GM18861 (cell line): ENCODE measurements around the gene ADPRHL1.
"Not testable (repeated sequence)": the region's sequence is repeated elsewhere in the genome, so short reads cannot be mapped to it uniquely, and the experiment has no call there.

ENCODE experiments used
- ATAC-seq: cut with Tn5 transposase; IDR thresholded peaks from one replicate; pipeline ENCODE4 v1.9.1; 2021; ENCODE audit not compliant: unreplicated experiment

The ADPRHL1 gene

DNA sequence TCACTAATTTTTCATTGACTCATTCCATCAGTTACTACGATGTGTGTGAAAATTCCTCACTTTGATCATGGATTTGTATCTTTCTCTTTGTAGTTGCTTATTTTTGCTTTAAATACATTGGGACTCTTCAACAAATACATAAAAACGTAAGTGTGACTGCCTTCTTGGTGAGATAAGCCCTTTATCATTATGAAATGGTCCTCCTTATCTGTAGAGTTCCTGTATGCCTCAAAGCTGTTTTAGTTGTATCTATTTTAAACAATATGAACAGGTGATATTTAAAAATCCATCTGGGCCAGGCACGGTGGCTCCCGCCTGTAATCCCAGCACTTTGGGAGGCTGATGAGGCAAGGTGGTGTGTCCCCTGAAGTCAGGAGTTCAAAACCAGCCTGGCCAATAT, 25.9 kb upstream of the ADPRHL1 start:
- ATAC-seq: no peak

DNA sequence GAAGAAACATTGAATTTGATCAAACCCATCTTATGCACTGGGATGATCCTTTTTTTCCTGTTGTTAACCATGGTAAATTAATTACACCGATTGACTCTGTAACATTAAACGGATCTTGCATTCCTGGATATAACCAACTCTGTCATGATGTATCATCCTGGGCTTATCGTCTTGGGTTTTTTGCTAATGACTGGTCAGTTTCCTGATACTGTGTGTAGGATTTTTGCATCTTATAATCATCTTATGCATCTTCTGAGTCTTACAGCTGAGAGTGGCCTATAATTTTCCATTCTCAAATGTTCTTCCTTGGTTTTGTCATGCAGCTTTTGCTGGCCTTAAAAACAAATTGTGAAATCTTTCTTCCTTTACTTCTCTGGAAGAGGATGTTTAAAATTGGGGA, 24.4 kb upstream of the ADPRHL1 start:
- no peak for ATAC-seq

DNA sequence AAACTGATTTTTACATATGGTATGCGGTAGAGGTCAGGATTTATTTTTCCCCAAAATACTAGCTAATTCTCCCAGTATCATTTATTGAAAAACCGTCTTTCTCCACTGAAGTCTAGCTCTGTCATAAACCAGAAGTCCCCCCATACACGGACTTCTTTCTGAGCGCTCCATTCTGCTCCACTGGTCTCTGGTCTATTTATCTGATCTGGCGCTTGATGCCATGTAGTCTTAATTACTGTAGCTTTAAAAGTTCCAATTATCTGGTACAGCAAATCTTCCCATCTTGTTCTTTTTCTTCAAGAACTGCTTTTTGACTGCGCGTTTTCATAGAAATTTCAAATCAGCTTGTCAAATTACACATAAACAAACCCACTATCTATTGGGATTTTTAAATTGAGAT, 23.5 kb upstream of the ADPRHL1 start:
- ATAC-seq: no peak

DNA sequence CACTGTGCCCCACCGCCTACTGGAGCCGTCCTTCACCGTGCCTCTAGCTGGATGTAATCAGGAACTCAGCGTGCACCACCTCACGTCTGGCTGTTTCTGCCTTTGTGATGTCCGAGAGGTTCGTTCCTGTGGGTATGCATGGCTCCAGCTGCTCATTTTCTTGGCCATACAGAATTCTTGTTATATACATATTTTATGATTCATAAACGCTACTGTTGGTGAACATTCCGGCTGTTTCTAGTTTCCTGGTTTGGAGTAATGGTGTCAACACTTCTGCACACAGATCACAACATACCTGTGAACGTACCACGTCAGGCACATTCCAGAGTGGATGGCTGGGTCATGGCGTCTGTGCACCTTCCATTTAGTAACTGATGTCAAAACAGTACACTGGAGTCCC, 22.6 kb upstream of the ADPRHL1 start:
- ATAC-seq: no peak

DNA sequence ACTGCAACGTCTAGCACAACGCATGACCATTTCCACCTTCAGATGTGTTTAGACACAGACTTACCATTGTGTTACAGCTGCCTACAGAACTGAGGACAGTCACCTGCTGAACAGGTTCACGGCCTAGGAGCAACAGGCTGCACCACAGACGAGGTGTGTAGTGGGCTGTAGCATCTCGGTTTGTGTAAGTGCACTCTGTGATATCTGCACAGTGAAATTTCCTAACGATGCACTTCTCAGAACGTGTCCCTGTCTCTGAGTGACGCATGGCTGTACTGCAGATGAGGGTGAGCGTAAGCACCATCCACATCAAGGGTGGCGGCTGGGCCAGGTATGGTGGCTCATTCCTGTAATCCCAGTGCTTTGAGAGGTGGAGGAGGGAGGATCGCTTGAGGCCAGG, 22.0 kb upstream of the ADPRHL1 start:
- no peak for ATAC-seq

DNA sequence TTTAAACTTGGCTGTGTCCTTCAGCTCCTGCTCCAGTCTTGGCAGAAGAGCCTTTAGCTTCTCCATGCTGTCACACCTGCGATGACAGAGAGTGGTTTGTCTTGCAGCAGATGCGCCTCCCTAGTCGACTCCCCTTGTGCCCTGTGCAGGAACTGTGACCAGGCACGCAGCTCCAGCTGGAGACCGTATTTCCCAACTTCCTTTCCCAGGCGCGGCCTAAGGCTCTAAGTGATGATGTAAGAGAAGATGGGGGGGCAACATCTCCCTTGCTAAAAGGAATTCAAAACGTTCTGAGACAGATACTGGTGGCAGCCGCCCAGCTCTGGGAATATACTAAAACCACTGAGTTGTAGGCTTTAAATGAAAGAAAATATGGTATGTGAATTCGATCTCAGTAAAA, 20.9 kb upstream of the ADPRHL1 start:
- no peak for ATAC-seq

DNA sequence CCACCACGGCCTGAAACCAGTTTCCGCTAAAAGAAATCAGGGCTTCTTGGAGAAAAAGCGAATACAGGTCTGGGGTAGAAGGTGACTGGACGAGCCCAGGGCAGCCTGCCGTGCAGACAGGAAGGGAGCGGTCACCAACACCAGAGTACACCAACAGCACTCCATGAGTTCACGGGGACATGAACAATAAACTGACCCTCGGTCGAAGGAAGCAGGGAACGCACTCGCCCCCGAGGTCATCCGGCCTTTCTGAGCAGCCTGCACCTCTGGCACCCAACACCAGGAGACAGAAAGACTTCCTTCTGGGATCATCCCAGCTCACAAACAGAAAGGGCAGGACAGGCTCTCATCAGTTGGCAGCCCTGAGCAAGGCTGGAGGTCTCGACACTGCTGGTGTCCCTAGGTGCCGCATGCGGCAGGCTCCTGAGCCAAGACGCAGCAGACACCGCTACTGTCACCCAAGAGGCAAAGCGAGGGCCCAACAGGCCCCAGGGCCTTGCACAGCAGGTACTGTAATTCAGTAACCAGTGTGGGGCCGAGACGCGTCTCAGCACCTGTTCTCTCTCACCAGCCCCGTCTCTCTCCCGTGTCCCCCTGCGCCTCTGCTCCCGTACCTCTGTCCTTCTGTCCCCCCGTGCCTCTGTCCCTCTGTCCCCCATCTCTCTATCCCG, 19.2 kb upstream of the ADPRHL1 start:
- ATAC-seq: no peak

DNA sequence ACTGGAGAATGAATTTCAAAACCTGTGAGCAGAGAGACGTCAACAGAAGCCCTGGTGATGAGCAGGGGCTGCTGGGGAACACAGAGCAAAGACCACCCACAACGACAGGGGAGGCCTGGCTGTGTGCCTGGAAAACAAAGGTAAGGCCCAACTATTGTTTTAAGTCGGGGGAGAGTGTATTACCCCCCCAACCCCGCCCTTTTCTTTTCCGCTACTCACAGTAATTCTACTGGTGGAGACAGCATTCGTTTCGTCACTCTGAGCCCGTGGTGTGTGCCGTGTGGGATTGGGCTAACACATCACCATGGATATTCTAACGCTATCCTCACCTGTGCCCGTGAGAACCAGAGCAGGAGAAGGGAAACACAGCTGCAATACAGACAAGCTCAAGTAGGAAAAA, 18.6 kb upstream of the ADPRHL1 start:
- ATAC-seq: no peak

DNA sequence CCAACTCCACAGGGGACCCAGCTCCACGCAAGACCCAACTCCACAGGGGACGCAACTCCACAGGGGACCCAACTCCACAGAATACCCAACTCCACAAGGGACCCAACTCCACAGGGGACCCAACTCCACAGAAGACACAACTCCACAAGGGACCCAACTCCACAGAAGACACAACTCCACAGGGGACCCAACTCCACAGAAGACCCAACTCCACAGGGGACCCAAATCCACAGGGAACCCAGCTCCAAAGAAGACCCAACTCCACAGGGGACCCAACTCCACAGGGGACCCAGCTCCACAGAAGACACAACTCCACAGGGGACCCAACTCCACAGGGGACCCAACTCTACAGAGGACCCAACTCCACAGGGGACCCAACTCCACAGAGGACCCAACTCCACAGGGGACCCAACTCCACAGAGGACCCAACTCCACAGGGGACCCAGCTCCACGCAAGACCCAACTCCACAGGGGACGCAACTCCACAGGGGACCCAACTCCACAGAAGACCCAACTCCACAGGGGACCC, 17.4 kb upstream of the ADPRHL1 start:
- ATAC-seq: not testable (repeated sequence)

DNA sequence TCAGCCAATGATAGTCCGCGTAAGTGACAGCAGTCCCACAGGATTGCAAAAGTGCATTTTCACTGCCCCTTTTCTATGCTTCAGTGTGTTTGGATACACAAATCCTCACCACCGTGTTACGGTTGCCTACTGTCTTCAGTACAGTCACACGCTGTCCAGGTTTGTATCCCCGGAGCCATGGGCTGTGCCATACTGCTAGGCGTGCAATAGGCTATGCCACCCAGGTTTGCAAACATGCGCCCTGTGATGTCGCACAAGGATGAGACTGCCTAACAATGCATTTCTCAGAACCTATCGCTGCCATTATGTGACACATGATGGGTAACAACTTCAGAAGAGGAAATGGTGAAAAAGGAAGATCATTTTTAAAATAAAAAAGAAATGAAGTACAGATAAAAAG, 16.8 kb upstream of the ADPRHL1 start:
- ATAC-seq: no peak

DNA sequence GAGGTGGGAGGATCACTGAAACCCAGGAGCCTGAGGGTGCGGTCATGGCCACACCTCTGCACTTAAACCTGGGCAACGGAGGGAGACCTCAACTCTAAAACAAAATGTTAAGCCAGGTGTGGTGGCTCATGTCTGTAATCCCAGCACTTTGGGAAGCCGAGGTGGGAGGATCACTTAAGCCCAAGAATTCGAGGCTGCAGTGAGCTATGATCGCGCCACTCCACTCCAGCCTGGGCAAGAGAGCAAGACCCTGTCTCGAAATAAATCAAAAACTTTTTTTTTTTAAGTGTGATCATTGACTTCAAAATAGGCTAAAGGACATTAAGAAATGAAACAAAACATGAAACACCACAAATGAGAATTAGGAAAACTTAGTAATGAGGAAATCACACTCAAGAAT, 16.3 kb upstream of the ADPRHL1 start:
- ATAC-seq: no peak

DNA sequence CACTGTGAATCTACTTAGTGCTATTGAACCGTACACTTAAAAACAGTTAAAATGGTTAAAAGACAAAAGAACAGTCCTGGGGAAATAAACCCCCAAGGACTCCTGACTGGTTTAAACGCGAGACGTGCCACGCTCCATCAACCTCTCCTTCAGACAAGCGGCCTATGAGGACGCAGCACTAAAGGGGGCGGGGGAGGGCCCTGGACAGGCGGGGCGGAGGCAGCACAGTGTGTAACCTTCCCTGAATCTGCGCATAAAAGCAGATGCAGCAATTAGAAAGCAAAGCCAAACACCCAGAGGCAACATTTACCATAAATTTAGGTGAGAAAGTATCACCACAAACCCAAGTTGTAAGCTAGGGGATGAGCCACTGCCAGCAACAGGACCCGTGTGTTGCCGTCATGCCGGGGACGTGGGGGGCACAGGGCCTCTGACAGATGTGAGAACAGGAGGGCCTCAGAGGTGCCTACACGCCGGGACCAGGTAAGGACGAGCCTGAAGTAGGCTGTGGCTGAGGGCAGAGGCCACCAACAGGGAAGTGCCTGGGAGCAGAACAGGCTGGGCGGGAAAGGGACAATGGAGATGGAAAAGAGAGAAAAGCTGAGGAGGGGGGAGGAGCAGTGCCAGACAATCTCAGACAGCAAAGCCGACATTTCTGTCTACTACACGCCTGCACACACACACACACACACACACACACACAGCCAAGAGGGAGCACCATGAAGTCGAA, 15.3 kb upstream of the ADPRHL1 start:
- no peak for ATAC-seq

DNA sequence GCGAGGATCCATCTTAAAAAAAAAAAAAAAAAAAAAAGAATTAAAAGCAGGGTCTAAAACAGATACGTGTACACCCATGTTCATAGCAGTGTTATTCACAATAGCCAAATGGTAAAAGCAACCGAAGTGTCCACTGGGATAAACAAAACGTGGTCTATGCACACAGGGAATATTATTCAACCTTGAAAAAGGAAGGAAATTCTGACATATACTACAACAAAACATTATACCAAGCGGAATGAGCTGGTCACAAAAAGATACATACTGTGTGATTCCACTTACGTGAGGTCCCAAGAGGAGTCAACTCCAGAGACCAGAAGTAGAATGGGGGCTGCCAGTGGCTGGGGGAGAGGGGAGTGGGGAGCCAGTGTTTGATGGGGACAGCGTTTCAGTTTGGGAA, 14.7 kb upstream of the ADPRHL1 start:
- no peak for ATAC-seq

DNA sequence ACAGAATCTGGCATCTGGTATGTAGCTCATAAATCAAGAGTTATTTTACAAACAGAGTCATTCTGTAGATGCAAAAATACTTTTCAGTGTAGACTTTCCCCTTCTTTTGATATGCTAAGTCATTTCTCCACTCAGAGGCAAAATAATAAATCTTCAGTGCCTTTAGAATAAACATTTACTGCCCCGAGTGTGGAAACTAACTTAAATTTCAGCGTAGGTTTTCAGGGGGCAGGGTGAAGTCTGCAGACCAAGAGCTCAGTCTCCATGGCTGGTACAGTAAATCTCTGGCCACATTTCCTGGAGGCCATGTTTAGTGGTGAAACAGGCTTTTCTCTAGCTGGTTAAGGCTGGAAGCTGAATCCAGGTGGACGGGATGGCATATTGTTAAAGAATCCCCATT, 13.1 kb upstream of the ADPRHL1 start:
- no peak for ATAC-seq

DNA sequence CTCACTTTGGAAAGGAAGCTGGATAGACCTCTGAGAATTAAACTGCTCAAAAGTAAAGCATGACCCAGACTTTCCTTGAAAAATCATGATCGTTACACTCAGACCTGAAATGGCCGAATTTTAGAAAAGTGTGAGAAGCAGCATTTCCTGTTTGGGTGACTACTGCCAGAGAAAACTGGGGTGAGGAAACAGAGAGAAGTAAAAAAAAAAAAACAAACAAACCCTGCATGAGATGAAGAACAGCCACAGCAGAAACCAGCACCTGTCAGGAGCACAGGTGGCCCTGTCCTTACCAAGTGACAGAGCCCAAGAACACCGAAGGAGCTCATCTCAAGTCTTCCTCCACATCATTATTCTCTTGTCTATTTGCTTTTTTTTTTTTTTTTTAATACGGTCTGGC, 12.0 kb upstream of the ADPRHL1 start:
- ATAC-seq: no peak

DNA sequence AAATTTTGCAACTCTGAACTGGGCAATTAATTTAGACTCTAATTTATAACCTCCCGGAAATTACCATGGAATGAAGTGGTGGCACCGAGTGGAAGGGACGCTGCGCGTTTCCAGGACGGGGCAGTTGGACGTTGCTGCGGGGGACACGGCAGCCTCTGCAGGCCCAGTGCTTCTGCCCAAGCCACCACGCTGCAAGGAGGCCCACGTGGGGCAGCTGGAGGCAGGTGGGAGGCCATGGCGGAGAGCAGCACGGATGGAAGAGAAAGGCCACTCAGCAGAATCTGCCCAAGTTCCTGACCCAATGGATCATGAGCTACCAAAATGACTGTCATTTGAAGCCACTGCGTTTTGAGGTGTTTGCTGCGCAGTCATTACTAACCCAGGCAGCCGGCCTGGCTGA, 11.2 kb upstream of the ADPRHL1 start:
- ATAC-seq: no peak

DNA sequence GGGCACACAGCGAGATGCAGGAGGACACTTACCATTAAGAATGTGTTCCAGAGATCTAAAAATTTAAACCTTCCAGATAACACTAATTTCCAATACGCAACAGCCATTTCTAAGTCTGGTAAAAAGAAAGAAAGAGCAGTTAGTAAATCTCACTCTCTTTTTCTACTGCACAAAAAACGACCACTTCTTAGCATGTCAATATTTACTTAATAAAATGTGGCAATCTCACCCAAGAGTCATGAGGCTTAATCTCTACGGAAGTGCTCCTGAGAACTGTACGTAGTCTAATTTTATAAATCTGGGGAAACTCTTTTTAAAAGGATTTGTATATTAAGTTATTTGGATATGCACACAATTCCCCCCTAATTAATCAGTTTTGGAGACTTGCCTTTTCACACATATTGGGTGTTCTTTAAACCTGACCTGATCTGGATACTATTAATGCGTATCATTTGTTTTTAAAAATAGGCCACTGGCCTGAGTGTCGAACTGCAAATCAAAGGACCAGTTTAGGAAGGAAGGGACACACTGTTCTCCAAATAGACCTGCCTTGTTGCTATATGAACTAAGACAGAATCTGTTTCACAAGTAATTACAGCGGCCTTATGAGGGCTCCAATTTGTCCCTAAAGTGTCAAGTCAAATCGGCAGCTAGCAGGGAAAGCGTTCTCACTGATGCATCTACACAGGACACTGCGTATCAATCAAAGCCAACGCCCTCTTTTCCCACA, 7.9 kb upstream of the ADPRHL1 start:
- no peak for ATAC-seq

DNA sequence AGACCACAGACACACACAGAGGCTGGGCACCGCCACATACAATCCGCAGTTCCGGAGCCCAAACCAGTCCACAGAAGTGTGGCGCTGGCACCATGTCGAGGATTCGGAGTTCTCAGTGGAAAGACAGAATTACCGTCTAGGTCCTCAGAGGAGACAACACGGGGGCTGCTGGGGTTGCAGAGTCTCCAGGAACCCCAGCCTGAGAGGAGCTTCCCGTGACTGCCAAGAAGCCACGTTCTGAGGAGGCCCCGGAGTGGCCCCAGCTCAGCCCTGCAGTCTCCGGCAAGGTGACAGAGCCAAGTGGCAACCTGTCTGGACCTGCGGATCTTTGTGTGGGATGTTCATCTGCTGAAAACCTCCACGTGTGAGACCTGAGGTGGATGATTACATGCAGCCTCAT, 7.3 kb upstream of the ADPRHL1 start:
- ATAC-seq: no peak

DNA sequence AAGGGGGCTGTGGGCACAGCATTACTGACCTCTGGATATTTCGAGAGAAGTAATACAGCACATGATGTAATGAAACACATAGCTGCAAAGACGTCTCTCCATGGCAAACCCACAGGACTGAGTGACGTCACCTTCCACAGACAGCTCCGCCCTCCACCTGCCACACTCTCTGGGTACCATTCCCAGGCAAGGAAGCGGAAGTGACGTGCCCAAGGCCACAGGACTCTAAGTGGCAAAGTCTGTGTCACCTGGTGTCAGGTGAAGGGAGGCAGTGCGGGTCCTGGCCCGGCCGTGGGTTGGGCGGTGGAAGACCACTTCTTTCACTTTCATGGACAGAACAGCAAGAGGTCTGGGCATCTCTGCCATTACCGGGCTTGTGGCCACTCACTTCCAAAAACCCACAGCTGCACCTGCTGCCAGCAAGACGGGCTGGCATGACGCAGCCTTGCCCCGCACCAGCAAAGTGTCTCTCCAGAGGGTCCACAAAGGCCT, 6.8 kb upstream of the ADPRHL1 start:
- no peak for ATAC-seq

DNA sequence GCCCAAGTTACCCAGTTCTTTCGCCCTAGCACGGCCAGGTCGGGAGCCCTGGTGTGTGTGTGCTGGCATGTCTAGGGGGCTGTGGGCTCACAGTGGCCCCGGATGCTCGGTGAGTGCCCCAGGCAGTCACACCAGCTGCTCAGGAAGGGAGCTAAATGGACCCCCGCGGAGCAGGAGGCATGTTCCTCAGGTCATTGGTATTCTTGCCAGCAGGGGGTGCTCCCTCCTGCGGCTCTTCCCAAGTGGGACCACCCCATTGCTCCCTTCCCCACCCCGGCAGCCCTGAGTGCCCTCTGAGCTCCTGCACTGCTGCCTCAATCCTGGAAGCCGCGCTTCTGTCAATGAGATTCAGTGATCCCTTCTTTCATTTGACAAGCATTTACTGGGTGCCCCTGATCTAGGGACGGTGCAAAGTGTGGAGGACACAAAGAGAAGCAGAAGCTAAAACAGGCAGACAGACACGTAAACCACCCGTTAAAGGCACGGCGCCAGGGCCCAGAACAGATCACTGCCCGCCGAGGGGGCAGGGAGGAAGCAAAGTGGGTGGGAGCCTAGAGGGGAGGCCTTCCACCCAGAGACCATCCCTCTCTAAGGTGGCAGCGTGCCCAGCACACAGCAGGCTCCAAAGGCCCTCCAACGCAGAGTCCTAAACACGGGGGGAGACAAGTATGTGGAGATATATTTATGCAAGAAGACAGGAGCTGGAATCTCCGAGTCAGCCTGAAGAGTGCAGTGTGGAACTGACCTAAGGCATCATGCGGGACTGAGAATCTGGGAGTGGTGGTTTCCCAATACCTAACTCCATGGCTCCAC, 5.2 kb upstream of the ADPRHL1 start:
- no peak for ATAC-seq

DNA sequence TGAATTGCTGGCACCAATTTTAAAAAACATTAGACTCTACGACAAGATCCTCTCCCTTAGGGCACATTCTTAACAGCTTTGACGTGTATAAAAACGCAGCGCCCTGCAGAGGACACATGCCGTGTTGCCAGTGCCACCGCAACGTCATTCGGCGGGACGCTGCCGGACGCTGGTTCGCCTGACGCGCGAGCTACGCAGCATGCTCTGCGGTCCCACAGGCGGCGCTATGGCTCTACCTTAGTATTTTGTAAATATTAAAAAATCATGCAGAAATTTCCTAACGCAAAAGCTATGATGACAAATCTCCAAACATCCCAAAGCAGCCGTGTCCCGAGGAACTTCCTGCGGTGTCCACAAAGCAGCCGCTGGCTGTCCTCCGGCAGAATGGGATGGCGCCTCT, 4.2 kb upstream of the ADPRHL1 start:
- no peak for ATAC-seq
